Stimulated activated CD8-positive, alpha-beta memory T cell treated with anti-CD3 and anti-CD28 coated beads, Interleukin-2, amount 100 ng/mL, for 1 hour (primary cell): ENCODE results near the gene CXADR.
A peak's percentile ranks its signal among the peaks of the same experiment; 100 is the strongest.

Source experiments
- DNase-seq, 2 donors: peaks; one replicate each; pipeline ENCODE4 v3.0.0-alpha.2; 2020; ENCODE audit warnings: low read depth in 2 of 2

Gene CXADR

GRCh38 chr21:17597680-17598079, 84.8 kb downstream of the CXADR start:
- DNase-seq = no peak

GRCh38 chr21:17598437-17598836, 85.6 kb downstream of the CXADR start:
- DNase-seq = no peak

GRCh38 chr21:17602874-17603273, 90.0 kb downstream of the CXADR start:
- no peak for DNase-seq

- no peak for DNase-seq
Measured at GRCh38 chr21:17607684-17608083, 94.8 kb downstream of the CXADR start.

- no peak for DNase-seq
Measured at GRCh38 chr21:17609681-17610080, 96.8 kb downstream of the CXADR start.

- DNase-seq = no peak
Measured at GRCh38 chr21:17610911-17611310, 98.1 kb downstream of the CXADR start.

- DNase-seq = peak; percentile 53 to 61
Measured at GRCh38 chr21:17611414-17612022, 98.7 kb downstream of the CXADR start.

GRCh38 chr21:17612023-17612564, 99.3 kb downstream of the CXADR start:
- DNase-seq = no peak

GRCh38 chr21:17612565-17613241, 99.9 kb downstream of the CXADR start, which contains the start of gene BTG3:
Gene BTG3 (minus strand): TSS chr21:17612901. CDS start chr21:17609144, 3,757 bp downstream.
- peak; percentile 70 to 75 for DNase-seq

GRCh38 chr21:17613242-17613676, 100.4 kb downstream of the CXADR start:
- no peak for DNase-seq

- no peak for DNase-seq
Measured at GRCh38 chr21:17616831-17617230, 104.0 kb downstream of the CXADR start.

GRCh38 chr21:17622018-17622417, 109.2 kb downstream of the CXADR start:
- DNase-seq = no peak

- DNase-seq = no peak
Measured at GRCh38 chr21:17631195-17631594, 118.4 kb downstream of the CXADR start.

- no peak for DNase-seq
Measured at GRCh38 chr21:17636711-17637110, 123.9 kb downstream of the CXADR start.

GRCh38 chr21:17640821-17641220, 128.0 kb downstream of the CXADR start:
- no peak for DNase-seq
